ENCODE measurements around the gene AKT3.

The AKT3 gene

DNA sequence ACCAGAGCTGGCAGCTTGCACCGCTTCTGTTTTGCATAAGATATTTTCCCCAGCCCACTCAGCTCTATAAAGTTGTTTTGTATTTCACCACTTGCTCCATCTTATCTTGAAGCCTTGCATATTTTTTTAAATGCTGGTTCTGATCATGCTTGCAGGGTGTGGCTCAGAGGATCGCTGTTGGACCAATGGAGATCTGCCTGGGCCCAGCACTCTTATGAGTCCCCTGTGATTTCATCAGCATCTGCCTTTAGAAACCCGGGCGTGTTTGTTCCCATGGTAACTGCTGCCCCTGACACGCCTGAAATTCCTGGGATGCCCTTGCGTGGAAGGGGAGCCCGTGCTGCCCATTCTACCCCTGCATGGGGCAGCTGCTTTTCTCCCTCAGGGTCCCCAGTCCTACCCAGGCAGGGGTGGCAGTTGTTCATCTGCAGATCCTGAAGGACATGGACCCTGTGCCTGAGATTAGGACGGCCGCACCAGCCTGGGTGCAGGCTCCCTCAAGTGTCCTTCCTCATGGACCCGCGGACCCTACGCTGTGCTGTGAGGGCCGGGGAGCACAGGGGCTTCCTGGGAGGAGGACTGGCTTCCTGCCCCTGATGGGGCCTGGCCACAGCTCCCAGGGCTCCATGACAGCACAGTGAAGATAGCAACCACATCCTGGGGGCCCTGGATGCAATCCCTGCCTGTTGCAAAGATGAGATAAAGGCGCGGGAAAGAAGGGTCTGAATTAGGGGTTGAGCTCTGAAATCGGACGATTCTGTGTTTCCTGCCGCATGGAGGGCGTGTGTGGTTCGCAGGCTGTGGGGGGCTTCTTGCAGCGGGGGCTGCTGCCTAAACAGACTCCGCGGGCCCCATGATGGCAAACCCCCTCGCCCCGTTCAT, 367.7 kb downstream of the AKT3 start:
- no peak for DNase-seq

- DNase-seq: no peak
These were observed 368.9 kb downstream of the AKT3 start for GRCh38 chr1:243481101-243481500.

GRCh38 chr1:243477731-243478290, 372.2 kb downstream of the AKT3 start:
- DNase-seq: no peak

DNA sequence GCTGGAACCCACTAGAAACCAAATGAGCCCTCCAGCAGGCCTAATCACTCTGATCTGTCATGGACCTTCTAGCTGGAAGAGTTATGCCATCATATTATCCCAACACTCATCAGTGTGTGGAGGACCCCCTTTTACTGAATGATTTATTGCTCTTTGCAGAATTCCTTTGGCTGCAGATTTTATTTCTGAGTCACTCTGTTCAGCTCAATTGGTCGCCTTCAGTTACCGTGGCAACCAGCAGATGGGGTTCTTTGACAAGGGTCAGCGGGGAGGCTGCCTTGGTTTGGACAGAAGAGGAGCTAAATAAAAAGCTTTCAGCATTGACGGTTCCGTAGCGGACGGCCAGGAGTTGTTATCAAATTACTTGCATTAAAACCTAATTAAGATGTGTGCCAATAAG, 374.1 kb downstream of the AKT3 start:
- no peak for DNase-seq

- DNase-seq: no peak
These were observed 375.1 kb downstream of the AKT3 start for GRCh38 chr1:243474906-243475305.

DNA sequence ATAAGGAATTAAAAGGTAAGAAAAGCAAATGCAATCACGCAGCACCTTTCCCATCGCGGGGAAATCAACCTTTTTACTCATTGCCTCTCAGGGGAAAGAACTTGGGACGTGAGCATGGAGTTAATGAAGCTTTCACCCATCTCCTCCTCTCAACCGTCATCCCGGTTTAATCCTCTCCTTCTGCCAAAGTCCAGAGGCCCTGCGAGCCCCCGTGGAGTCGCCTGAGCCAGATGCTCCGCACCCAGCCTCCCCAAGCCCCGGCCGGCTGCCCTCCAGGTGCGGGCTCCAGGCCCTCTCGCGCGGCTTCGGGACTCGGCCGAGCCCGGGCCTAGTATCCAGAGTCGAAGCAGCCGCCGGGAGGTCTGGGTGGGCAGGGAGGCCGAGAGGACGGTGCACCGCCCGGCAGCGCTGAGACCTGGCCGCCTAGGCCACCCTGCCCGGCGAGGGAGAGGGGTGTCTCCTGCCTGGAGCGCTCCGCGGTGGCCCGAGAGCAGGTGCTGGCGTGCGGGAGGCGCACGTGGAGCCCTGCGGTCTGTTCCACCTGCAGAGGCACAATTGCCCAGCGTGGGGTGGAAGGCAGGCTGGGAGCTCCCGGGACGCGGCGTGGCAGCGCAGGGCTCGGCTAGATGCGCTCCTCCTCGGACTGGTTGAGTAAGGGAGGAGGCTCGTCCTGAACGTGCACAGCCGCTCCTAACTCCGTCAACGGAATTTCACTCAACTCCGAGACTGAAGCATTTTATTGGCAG, 375.7 kb downstream of the AKT3 start:
- DNase-seq: no peak

- no peak for DNase-seq
These were observed 376.6 kb downstream of the AKT3 start for GRCh38 chr1:243473227-243474135.

GRCh38 chr1:243471754-243472745, 378.0 kb downstream of the AKT3 start:
- no peak for DNase-seq

DNA sequence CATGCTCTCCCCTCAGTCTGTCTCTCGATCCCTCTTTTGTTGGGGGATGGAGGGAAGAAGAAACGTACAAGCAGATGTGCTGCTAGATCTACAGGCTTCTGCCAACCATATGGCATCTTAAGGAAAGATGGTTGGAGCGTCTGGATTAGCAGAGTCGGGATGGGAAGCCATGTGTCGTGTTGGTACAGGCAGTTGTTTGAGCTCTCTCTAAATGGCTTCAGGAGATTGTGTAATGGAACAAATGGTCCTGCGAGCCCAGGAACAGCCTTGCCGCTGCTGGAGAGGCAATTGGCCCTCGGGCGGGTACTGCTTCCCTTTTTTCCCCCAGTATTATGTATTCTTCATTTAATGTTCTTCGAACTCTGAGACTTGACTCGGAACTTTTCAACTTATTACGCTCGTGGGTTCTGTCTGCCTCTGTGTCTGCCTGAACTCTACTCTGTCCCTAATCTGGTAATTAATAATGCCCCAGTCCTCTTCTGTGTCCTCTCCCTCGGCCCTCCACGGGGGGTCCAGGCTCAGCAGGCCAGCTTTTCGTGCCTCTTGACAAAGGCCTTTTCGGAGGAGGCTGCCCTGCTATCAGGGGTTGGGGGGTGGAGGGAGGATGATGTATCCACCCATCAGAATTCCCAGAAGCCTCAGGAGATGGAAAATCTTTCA, 378.9 kb downstream of the AKT3 start:
- no peak for DNase-seq

- DNase-seq: no peak
These were observed 379.5 kb downstream of the AKT3 start for GRCh38 chr1:243470502-243470901.

GRCh38 chr1:243469497-243469896, 380.5 kb downstream of the AKT3 start:
- DNase-seq: no peak

DNA sequence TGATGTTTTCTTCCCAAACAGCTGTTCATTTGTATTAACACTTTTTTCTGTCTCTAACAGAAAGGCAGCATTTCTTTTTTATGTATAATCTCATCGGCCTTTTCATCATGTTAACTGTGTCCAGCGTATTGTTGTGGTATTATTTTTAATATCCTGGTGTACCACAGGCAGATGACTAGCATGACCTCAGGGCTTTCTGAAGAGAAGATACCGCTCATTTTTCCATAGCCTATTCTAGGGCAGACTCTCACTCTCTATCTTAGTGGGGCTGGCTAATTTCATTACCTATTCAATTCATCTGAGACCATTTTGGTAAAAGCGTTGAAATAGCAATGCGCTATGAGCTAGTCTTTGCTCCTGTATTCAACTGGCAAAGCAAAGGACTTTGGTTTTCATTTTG, 384.3 kb downstream of the AKT3 start:
- no peak for DNase-seq

DNA sequence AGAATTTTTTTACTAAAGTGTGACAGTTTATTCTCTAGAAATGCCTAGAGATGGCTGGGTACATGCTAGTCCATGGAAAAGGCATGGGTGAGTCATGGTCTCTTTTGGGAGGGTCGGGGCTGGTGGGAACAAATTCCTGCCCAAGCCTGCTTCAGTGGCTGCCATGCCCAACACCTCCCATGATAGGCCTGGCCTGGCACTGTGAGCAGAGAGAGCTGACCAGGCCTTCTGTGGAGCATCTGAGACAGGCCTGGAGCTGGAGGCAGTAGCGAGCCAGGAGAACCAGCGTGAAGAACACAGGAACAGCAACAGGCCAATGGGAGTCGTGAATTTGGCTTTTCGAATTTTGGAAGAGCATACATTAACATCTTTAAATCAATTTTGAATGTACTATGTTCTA, 385.0 kb downstream of the AKT3 start:
- DNase-seq: no peak

- DNase-seq: no peak
These were observed 386.9 kb downstream of the AKT3 start for GRCh38 chr1:243462929-243463697.

- DNase-seq: no peak
These were observed 388.3 kb downstream of the AKT3 start for GRCh38 chr1:243461700-243462099.

DNA sequence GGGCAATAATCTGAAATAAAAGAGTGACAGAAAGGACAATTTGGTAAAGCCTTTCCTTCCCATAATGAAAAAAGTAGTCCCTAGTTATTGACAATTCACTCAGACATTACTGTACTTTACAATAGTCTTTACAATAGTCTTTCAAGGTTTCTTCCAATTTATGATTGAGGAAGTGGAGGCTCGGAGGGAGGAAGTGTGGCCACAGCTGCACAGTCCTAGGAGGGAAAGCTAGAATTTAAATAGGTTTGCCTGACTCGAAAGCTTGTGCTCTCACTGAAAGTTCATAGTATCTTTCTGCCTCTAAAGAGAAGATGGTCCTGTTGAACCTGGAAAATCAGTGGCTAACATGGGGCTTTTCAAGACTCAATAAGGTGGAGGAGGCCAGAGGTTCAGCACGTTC, 391.0 kb downstream of the AKT3 start:
- DNase-seq: no peak

DNA sequence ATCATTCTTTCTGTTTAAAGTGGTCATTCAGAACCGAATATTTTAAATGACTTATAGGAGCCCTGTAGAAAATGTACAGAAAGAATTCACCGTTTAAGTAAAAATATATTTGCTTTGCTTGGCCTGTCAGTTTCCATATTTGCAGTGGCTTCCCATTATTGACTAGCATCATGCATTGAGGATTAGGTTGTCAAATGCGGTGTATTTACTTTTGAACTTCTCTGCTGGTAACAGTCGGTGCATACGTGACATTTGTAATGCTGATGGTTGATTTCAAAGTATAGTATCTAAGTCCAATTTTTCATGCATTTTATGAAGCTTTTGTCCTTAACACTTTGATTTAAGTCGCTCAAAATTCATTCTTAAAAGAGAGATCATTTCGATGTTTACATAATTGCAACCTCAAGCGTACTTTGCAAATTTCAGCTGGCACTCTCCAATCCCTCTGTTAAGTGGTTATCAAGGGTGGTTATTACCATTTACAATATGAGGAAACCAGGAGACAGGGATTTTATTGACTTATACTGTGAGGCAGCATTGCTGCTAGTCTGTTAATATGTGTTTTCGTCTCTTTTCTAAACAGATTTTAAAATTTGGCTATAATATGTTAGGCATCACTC, 392.6 kb downstream of the AKT3 start:
- DNase-seq: no peak

GRCh38 chr1:243455760-243456651, 394.0 kb downstream of the AKT3 start:
- no peak for DNase-seq
